Endothelial cell of umbilical vein (primary cell): Measurements from ENCODE around the gene KCTD10. TPM values are rescaled to one million over a fixed set of nuclear protein-coding genes. Genes with fewer than 3 reads are reported as not detected.

ENCODE experiments used
- BruUV-seq: library from RNA; stranded (reverse); fragments of 400-500 nt; replicated peaks from 2 replicates; lab custom pipeline; 2021; lab: Mats Ljungman, UMichigan
- CTCF ChIA-PET: fragments of 300-600, 350-600 bp; sonication (Branson Sonifier 250); formaldehyde crosslinking; loops from one replicate; lab custom pipeline; 2021; ENCODE audit warnings: antibody characterized with exemption, inconsistent platforms; lab: Charles Lee
- POLR2A ChIA-PET: fragments of 300-600, 350-600 bp; sonication (Branson Sonifier 250); formaldehyde crosslinking; loops from one replicate; lab custom pipeline; 2021; ENCODE audit warnings: antibody characterized with exemption, inconsistent platforms; lab: Charles Lee
- DNase-seq: peaks from one replicate; pipeline ENCODE4 v3.0.0-alpha.2; 2011; ENCODE audit warnings: low read depth, low spot score
- FAIRE-seq: peaks from 2 replicates; lab custom pipeline; 2011; peaks lifted over from hg19 to GRCh38; lab: Jason Lieb, UNC
- H2AFZ ChIP-seq: 2 replicates; pipeline ENCODE4 v1.6.0; 2012; ENCODE audit warnings: low read depth, low read length, control low read depth, inconsistent platforms
- H3K27ac ChIP-seq: 2 replicates; pipeline ENCODE4 v1.5.1; 2011; ENCODE audit warnings: low read depth, mild to moderate bottlenecking, control low read depth, low read length, moderate library complexity; ENCODE audit not compliant: insufficient read depth
- H3K27me3 ChIP-seq, 2 experiments: 2 replicates each; pipeline versions ENCODE4 v1.6.0 to v1.6.1; 2011; ENCODE audit warnings: low read length in 2 of 2, mixed read lengths in 1 of 2; ENCODE audit not compliant: control insufficient read depth in 2 of 2, insufficient read depth in 2 of 2
- H3K36me3 ChIP-seq, 2 experiments: 2 replicates in 1 of 2; 3 replicates in 1 of 2; pipeline ENCODE4 v1.5.1; 2011; ENCODE audit warnings: low read length in 2 of 2, mild to moderate bottlenecking in 1 of 2, moderate library complexity in 1 of 2; ENCODE audit not compliant: control insufficient read depth in 2 of 2, insufficient read depth in 2 of 2; ENCODE audit errors: extremely low read depth in 1 of 2
- H3K4me1 ChIP-seq: 3 replicates; pipeline ENCODE4 v1.5.1; 2011; ENCODE audit warnings: mild to moderate bottlenecking, low read length; ENCODE audit not compliant: control insufficient read depth, insufficient read depth; ENCODE audit errors: extremely low read depth
- H3K4me2 ChIP-seq: 2 replicates; pipeline ENCODE4 v1.6.1; 2011; ENCODE audit warnings: low read length, control low read depth, mixed read lengths; ENCODE audit not compliant: insufficient read depth
- H3K4me3 ChIP-seq, 3 experiments: fragments of 200-600 bp in 1 of 3; sonication (generic), shearing (Covaris generic) in 1 of 3; replicated peaks in 1 of 3; 2 replicates each; pipeline ENCODE4 v1.5.1; 2011 to 2016; ENCODE audit warnings: control low read depth in 3 of 3, low read length in 3 of 3, mild to moderate bottlenecking in 2 of 3, inconsistent platforms in 1 of 3, low read depth in 1 of 3, moderate library complexity in 1 of 3; ENCODE audit not compliant: insufficient read depth in 1 of 3
- H3K79me2 ChIP-seq: 2 replicates; pipeline ENCODE4 v1.6.0; 2012; ENCODE audit warnings: low read length, inconsistent platforms; ENCODE audit not compliant: control insufficient read depth, insufficient read depth
- H3K9ac ChIP-seq: replicated peaks from 2 replicates; pipeline ENCODE3; 2011; ENCODE audit warnings: low read length, control low read depth; ENCODE audit not compliant: insufficient read depth; ENCODE audit errors: extremely low read depth
- H3K9me1 ChIP-seq: replicated peaks from 3 replicates; pipeline ENCODE4 v1.6.0; 2011; ENCODE audit warnings: mild to moderate bottlenecking, low read length; ENCODE audit not compliant: control insufficient read depth, insufficient read depth; ENCODE audit errors: extremely low read depth
- H3K9me3 ChIP-seq: replicated peaks from 2 replicates; pipeline ENCODE4 v1.5.1; 2012; ENCODE audit warnings: low read length, inconsistent platforms; ENCODE audit not compliant: control insufficient read depth, insufficient read depth
- H4K20me1 ChIP-seq: replicated peaks from 2 replicates; pipeline ENCODE3; 2011; ENCODE audit warnings: mild to moderate bottlenecking, low read length; ENCODE audit not compliant: control insufficient read depth, insufficient read depth; ENCODE audit errors: extremely low read depth
- EZH2 ChIP-seq: IDR thresholded peaks from 2 replicates; pipeline ENCODE4 v1.6.1; 2012; ENCODE audit warnings: borderline replicate concordance, low read depth, mild to moderate bottlenecking, moderate library complexity, low read length, inconsistent platforms; ENCODE audit not compliant: severe bottlenecking
- FOS ChIP-seq: IDR thresholded peaks from 2 replicates; pipeline ENCODE4 v1.6.1; 2011; ENCODE audit warnings: mild to moderate bottlenecking, low read length, moderate library complexity, borderline replicate concordance; ENCODE audit not compliant: insufficient read depth
- GATA2 ChIP-seq: IDR thresholded peaks from 2 replicates; pipeline ENCODE4 v1.7.0; 2011; ENCODE audit warnings: low read depth, mild to moderate bottlenecking, moderate library complexity, mixed read lengths, low read length; ENCODE audit not compliant: insufficient read length, insufficient read depth
- JUN ChIP-seq: IDR thresholded peaks from 2 replicates; pipeline ENCODE4 v1.6.1; 2011; ENCODE audit warnings: borderline replicate concordance, low read depth; ENCODE audit not compliant: insufficient read length, insufficient read depth
- MYC ChIP-seq: IDR thresholded peaks from one replicate; pipeline ENCODE4 v1.6.1; 2011; ENCODE audit warnings: mild to moderate bottlenecking, low read depth, low read length
- POLR2A ChIP-seq: IDR thresholded peaks from 2 replicates; pipeline ENCODE4 v1.6.1; 2012; ENCODE audit warnings: low read depth, mild to moderate bottlenecking, control low read depth, low read length
- dilution Hi-C: fragments of 300-500 bp; cut with MboI; formaldehyde crosslinking; loops from one replicate; pipeline ENCODE4 v1.15.0; 2019; ENCODE audit warnings: low sequenced_read_pairs; ENCODE audit not compliant: extremely low pct_ligation_motif_present
- intact Hi-C: fragments of 100-400 bp; cut with micrococcal nuclease; formaldehyde crosslinking; loops from one replicate; pipeline ENCODE4 v1.10.0; 2022
- polyA plus RNA-seq, 4 experiments: library from polyadenylated mRNA; depleted of rRNA in 3 of 4; stranded (reverse) in 3 of 4; unstranded in 1 of 4; fragments of >200 nt; gene quantifications; 2 replicates each; pipeline versions ENCODE4 v1.2.1 to v1.2.3, GENCODE V29; 2011 to 2012; ENCODE audit warnings: missing spikeins in 1 of 4
- total RNA-seq: library from RNA; stranded (reverse); gene quantifications from 2 replicates; pipeline ENCODE4 v1.2.3, GENCODE V29; 2021
- TF ChIP-seq, protein P1 (sequence below), 2 donors: IDR thresholded peaks; 1 replicate in 1 of 2; 2 replicates in 1 of 2; pipeline ENCODE4 v1.5.1; 2011; ENCODE audit warnings: low read length in 2 of 2, mild to moderate bottlenecking in 2 of 2, moderate library complexity in 2 of 2, control low read depth in 1 of 2, inconsistent platforms in 1 of 2, low read depth in 1 of 2; ENCODE audit not compliant: insufficient read depth in 1 of 2; ENCODE audit errors: extremely low read depth in 1 of 2
- TF ChIP-seq, protein P2 (sequence below): IDR thresholded peaks from 2 replicates; pipeline ENCODE4 v1.6.1; 2011; ENCODE audit not compliant: insufficient read depth, insufficient read length

The KCTD10 gene
- total and polyA plus RNA-seq, 2 donors (not counting 3 experiments of a cell fraction or from before 2014, with no cell fraction given): 101 to 112 TPM

DNA sequence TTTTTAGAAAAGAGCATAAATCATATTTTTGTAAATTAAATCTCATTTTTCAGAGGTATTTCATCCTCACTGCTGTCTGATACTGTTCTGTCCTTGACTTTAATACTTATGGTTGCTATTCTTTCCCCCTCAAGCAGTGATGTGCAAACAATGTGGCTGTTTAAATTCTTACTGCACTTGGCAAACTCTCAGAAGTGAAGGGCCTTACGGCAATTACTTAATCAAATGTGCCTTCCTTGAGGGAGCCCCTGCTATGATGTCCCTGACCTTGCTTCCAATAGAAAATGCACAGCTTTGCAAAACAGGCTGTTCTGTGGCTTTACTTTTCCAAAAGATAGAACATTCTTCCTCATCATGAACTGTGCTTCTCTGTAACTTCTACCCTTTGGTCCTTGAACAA lies 35.5 kb upstream of the KCTD10 start:
- H3K9me3 ChIP-seq: no peaks in the 10 kb centered on the region
- FAIRE-seq (no peak), DNase-seq (no peak)
- TF ChIP-seq, protein P1, sequence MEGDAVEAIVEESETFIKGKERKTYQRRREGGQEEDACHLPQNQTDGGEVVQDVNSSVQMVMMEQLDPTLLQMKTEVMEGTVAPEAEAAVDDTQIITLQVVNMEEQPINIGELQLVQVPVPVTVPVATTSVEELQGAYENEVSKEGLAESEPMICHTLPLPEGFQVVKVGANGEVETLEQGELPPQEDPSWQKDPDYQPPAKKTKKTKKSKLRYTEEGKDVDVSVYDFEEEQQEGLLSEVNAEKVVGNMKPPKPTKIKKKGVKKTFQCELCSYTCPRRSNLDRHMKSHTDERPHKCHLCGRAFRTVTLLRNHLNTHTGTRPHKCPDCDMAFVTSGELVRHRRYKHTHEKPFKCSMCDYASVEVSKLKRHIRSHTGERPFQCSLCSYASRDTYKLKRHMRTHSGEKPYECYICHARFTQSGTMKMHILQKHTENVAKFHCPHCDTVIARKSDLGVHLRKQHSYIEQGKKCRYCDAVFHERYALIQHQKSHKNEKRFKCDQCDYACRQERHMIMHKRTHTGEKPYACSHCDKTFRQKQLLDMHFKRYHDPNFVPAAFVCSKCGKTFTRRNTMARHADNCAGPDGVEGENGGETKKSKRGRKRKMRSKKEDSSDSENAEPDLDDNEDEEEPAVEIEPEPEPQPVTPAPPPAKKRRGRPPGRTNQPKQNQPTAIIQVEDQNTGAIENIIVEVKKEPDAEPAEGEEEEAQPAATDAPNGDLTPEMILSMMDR (IDR thresholded peaks at IDR 0.05; ENCODE audit: extremely low read depth in 1 of 2, insufficient read depth in 1 of 2, low read depth in 1 of 2, low read length in 2 of 2): no peak
- no peak for TF ChIP-seq GATA2
- no peak for TF ChIP-seq POLR2A
- TF ChIP-seq MYC: no peak
- TF ChIP-seq EZH2: no peak
- TF ChIP-seq, protein P2, sequence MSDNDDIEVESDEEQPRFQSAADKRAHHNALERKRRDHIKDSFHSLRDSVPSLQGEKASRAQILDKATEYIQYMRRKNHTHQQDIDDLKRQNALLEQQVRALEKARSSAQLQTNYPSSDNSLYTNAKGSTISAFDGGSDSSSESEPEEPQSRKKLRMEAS: no peak
- no peak for TF ChIP-seq FOS
- no peak for TF ChIP-seq JUN
- no TSS peak for BruUV-seq
- no peaks in the 10 kb centered on the region for H3K4me1 ChIP-seq
- H2AFZ ChIP-seq: no peak overlapping the region
- intact Hi-C loops: no loop called here
- H3K9me1 ChIP-seq: no peaks in the 10 kb centered on the region
- H3K9ac ChIP-seq: no peak overlapping the region
- no peak overlapping the region for H3K4me2 ChIP-seq
- no peaks in the 10 kb centered on the region for H4K20me1 ChIP-seq
- no peaks in the 10 kb centered on the region for H3K27me3 ChIP-seq
- no peak overlapping the region for H3K4me3 ChIP-seq
- peaks cover 14 to 36% of the 10 kb centered on the region in 2 experiments for H3K36me3 ChIP-seq
- dilution Hi-C loops: no loop called here
- H3K27ac ChIP-seq: no peak overlapping the region
- POLR2A ChIA-PET: no interaction called here
- CTCF ChIA-PET: interaction anchor here (1.6 kb wide), 1 partner anchor 262 kb away, joined by 3 read pairs; no protein-coding TSS in a partner anchor
- H3K79me2 ChIP-seq: no peaks in the 10 kb centered on the region
